GM18870 (cell line): ENCODE data around the gene PFDN5.
"Not testable (repeated sequence)": the region's sequence is repeated elsewhere in the genome, so short reads cannot be mapped to it uniquely, and the experiment has no call there.

ENCODE experiments used
- ATAC-seq: cut with Tn5 transposase; IDR thresholded peaks from one replicate; pipeline ENCODE4 v1.9.1; 2021; ENCODE audit warnings: moderate library complexity; ENCODE audit not compliant: unreplicated experiment

PFDN5 gene

DNA sequence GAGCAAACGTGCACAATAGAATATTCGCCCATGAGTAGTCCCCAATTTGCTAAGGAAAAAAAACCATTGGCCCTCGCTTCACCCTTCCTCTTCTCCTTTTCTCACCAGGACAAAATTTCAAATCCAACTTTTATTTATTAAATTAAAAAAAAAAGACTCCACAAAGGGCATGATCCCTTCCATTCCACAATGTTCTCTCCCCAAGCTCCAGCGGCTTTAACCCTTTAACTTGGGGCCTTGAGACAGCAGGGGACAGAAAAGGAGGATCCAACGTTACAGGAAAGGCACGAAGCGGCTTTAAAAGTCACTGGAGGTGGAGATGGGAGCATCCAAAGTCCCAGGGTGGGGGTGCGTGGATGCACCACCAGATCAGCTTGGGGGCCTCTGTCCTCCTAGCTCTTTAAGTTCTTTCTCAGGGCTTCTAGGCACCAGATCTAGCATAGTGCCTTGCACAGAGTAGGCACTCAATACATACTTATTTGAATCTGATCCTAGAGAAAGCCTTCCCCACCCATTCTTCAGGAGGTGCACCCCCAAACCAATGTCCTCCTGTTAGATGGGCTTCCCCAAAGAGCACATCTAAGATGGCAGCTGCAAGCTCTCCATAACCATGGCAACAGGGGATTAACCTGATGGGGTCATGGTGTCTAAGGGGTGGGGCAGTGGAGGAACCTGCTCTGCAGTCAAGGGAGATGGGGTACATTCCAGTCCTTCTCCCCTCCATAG, 31.3 kb downstream of the PFDN5 start:
- no peak for ATAC-seq

DNA sequence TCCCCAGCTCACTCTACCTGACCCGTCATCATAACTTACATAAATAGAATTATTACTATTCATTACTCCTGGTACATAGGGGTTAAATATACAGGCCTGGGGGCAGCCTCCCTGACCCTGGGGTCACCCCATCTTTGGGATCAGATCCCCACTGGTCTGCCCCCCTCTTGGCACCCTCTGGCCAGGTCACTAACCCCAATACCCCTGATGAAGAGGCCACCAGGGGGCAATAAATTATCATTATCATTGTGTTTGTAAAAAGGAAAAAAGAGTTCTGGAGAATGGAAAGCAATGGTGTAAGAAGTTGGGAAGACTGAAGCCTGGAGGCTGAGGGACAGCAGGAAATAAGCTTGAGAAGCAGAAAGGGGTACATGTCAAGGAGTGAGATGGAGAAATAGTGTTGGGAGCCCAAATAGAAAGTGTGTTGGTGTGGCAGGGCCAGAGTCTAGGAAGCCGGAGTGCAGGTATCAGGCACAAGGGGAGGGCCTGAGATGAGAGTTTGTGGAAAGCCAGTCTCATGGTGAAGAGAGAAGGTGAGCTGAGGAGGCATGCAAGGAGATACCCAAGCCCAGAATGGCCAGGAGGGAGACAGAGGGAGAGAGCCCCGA, 32.2 kb downstream of the PFDN5 start:
- ATAC-seq, result no peak

DNA sequence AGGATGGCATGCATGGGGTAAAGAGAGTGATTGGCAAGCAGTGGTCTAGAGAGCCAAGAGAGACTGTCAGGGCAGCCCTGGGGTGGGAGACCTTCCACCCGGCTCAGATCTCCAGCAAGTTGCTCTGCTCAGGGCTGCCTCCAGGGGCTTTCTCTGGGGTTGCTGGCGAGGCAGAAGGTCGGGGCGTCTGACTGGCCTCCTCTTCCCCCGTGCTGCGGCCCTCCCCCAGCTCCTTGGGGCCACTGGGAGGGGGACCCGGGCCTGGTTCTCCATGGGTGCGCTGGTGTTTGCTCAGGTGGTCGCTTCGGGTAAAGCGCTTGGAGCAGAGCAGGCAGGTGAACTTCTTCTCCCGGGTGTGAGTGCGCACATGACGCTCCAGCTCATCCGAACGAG, 32.7 kb downstream of the PFDN5 start:
- ATAC-seq, result no peak

DNA sequence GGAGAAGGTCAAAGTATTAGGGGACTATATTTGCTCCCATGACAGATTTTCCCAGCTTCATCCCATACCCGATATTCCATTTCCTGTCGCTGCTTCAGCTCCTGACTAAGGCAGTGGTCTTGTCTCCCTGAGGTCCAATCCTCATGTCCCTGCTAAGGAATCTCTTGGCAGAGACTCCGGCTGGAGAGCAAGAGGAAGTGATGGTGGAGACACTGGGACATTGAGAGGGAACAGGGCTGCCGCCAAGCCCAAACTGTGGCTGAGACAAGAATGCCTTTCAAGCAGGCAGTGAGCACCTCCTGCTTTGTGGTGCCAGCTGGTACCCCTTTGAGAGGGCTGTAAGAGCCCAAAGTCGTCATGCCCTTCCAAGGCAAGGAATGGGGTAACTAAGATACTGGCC, 35.3 kb downstream of the PFDN5 start:
- ATAC-seq, result no peak

DNA sequence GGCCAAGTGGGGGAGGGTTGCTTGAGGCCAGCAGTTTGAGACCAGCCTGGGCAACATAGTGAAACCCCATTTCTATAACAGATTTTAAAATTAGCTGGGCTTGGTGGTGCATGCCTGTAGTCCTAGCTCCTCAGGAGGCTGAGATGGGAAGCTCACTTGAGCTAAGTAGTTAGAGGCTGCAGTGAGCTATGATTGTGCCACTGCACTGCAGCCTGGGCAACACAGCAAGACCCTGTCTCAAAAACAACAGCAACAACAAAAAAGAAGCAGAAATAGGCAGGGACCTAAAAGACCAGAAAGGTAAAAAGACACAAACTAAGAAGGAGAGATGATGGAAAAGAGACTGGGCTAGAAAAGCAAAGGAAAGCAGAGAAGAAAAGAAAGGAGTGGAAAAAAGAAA, 37.0 kb downstream of the PFDN5 start:
- not testable (repeated sequence) for ATAC-seq

DNA sequence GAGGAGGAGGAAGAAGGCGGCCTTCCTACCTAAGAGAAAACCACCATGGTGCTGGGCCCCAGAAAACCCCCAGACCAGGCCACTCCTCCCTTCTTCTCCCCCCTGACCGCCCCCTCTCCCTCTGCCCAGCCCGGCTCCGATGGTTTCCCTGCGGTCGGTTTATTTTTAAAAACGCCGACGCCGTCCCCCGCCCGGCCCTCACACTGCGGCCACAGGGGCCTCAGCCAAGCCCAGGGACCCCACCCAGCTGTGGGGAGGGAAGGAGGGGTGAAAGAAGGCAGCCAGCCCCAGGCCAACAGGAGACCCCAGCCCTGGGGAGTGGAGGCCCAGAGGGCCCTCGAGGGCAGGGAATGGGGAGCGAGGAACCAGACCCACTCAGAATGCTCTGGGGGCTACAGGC, 37.4 kb downstream of the PFDN5 start:
- no peak for ATAC-seq

DNA sequence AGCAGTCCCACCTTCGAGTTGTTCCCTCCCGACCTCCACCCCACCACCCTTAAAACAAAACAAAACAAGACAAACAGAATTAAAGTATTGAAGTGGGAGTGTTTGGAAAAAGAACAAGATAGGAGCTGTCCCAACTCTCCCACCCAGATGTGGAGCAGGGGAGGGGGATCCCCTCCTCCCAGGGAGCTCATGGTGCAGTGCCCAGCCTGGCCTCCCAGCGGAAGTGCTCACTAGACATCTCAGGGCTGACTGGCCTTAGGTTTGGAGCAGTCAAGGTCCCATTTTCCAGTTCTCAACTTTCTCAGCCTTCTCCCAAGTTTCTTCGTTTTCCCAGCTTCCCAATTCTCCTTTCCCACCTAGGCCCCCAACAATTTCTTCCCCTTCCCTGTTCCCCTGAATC, 37.9 kb downstream of the PFDN5 start:
- ATAC-seq, result no peak

DNA sequence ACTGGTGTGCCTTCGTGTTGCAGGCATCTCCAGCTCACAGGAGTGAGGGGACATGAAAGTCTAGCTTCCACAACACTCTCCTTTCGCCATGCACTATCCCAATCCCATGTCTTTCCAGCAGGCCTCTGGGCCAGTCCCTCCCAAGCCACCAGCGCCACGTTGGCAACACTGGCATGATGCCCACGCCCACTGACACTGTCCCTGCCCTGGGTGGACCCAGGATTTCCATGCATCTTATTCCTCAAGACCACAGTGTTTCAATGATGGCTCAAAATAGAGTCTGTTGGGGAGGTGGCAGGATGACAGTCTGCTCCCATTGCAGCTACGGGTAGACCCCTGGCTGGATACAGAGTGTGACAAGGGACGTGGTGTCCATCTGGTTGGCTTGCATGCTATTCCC, 38.5 kb downstream of the PFDN5 start:
- no peak for ATAC-seq

DNA sequence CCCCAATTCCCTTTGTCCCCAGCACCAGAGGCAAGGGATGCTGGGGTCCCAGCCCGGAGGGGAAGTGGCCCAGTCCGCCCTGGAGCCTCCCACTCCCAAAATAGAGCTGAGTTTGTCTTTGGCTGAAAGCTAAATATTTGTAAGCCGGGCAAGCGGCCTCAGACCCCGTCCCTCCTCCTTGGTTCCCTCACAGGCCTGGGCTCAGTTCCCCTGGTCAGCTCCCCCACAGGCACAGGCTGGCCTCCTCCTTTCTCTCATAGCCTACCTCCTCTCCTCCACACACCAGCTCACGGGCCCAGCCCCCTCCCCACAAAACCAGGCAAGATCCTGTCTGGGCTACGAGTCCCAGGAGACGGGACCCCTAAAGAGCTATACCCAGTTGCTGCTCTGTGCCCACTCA, 39.5 kb downstream of the PFDN5 start:
- no peak for ATAC-seq

DNA sequence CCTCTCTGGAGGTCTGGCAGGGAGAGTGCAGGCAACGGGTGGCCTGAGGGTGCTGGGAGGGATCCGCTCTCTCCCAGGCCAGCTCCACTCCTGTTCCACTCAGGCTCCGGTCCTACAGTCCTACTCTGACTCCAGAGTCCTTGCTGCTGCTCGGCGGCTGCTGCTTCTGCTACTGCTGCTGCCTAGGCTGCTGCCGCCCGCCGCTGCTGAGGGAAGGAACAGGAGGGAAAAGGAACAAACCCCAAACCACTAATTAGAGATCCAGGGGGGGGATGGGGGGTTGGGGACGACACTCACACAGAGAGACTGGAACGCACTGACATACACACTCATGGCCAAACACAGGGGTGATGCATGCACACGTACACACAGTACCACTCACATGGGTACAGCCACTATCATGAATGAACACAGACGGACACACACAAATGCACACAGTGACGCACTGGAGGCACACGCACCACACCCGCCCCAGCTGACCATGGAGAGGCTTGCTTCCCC, 40.9 kb downstream of the PFDN5 start, which contains the start of gene SP7:
Gene SP7 (minus strand): TSS at position 174 of the 501 bp plus-strand sequence. CDS start 708 bp downstream, outside the sequence.
- no peak for ATAC-seq

DNA sequence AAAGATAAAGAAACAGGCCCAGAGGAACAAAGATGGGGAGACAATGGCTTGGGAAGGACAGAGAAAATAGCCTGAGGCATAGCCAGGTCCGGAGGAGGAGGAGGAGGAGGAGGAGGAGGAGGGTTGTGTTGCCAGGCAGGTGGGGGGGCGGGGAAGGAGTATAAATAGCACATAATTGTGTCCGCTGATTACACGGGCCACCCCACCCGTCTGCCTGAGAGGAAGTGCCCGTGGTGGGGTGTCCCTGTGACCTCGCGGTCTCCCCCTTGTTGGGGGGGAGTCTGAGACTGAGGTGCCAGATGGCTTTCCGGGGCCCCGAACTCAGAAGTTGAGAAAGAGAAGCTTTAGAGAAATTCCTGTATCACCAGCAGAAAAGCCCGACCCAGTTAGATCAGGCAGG, 42.7 kb downstream of the PFDN5 start:
- ATAC-seq, result no peak

DNA sequence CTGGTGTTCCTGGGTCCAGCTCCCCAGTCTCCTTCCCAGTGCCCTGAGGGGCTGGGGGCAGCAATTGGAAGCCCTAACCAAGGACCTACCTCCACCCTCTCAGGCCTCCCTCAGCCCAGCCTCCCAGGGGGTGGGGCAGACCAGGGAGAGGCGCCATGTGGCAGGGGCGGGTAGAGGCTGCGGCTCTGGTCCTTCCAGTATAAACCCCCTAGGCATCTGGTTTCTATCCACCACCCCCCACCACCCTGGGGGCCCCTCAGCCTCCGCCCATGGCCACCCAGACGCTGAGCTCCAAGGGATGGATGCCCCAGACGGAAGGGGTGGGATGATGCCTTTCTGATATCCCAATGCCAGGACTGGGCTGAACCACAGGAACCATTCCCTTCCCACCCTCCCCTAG, 43.6 kb downstream of the PFDN5 start:
- no peak for ATAC-seq

DNA sequence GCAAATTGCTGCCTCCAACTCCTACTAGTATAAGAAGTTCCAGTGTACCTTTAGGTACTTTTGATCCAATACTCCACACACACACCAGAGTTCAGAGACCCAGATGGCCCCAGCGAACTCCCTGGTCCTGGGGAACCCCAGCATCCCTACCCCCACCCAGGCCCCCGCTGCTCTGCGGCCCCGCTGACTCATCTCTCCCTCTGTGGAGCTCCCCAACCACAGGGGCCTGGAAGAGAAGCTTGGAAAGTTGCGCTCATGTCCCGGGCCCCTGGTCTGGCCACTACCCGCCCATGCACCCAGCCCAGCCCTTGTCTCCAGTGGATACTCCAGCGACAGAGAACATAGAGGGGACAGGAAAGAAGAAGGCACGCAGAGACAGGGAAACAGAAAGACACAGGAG, 45.1 kb downstream of the PFDN5 start:
- ATAC-seq, result no peak

DNA sequence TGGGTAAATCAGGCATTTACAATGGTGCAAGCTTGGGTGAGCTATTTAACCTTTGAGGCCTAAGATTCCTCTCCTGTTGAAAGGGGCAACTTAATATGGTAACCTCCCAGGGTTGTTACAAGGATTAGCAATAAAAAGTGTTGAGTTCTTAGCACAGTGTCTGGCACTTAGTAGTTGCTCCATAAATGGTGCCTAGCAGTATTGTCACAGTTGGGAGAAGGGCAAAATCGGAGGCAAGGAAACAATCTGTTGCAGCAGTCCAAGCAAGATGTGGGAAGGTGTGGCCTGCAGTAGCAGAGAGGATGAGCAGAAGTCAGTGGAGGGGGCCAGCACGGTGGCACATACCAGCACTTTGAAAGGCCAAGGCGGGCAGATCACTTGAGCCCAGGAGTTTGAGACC, 48.1 kb downstream of the PFDN5 start:
- ATAC-seq, result no peak

DNA sequence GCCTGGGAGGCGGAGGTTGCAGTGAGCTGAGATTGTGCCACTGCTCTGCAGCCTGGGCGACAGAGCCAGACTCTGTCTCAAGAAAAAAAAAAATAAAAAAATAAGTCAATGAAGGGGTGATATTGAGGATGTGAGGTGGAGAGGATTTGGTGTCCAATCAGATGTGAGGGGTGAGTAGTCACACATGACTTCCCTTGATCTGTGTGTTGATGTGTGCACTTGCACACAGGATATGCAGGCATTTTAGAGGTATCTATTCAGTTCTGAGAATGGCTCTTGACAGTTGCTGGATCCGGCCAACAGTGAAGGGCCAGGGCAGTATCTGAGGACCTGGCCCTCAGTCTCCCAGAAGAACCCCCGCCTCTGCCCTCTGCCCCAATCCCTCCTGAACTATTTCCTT, 48.6 kb downstream of the PFDN5 start:
- no peak for ATAC-seq

DNA sequence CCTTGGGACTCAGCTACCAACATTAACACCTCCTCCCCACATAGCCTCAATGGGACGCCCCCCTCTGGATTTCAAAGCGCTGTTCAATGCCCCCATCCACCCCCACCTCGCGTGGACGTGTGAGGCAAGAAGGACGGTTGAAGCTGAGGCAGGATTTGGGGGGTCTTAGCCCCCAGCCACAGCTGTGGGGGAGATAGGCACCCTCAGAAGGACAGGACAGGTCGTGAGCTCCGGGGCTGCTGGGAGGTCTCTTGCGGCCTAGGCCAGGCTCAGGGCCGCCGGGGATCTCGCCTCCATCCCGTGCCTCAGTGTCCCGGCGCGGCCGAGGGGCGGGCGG, 49.1 kb downstream of the PFDN5 start:
- no peak for ATAC-seq

DNA sequence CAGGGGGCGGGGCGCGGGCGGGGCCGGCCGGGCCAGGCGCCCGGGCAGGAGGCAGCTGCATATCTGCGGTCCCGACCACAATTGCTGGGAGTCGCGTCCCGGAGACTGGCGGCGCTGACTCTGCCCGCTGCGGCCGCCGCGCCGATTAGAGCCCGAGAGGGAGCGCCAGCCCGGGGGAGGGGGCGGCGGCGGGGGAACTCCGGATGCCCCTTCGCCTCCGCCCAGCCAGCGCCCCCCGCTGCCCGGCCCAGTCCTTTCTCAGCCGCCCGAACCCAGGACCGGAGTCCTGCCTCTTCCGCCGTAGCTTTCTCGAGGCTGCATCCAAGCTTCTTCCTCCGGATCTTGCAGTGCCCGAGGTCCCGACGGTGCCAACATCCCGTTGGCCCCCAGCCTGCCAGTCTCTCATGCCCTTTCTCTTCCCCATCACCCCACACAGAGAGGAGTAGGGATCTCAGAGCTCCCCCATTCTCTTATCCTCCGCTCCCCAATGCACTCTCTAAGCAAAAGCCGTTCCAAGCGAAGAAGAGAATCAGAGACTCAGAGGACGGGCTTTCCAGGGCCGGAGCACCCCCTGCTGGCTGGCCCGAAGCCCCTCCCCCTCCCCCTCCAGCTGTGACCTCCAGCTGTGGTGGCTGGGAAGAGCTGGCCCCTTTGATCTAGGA, 49.6 kb downstream of the PFDN5 start:
- ATAC-seq, result no peak

DNA sequence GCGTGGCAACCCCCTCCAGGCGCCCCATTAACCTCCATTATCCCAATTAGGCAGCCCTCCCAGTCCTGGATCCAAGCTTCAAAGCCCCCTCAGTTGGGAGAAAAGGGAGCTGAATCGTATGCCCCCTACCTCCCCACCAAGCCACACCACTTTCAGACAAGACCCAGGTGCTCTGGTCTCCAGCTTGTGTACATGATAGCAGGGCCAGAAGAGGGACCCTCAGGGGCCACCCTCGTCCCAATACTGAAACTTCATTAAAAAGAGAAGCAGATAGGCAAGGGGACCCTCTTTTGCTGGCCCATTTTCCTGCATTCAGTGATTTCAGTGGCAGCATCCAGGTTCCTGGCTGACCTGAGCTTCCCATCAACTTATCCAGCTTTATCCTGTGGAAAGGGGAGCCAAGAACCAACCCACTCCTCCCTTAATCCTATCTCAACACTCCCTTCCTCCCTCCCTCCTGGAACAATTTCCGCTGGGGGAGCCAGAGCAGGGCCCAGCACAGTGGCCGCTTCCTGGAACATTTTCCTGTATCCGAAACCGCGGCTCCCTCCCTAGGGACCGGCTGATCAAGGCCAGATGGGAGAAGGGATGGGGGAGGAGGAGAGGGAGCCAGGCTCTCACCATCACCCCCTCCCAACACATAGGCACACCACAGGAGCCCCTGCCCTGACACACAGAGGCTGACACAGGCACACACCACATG, 50.3 kb downstream of the PFDN5 start:
- no peak for ATAC-seq

DNA sequence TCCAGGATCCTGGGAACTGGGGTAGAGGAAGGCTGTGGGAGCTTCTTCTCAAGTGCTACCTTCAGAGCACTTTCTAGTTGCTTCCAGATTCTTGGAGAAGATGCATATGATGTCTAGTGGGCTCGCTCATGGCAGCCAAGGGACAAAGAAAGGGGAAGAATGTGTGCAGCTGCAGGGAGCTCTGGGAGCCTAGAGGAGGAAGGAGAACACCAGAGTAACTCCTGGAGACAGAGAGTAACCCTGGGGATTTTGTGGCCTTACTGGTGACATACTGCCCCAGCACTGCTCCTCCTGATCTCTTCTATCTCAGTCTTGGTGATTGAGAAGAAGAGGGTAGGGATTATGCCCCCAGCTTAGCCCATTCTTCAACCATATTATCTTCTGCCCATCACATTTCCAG, 51.1 kb downstream of the PFDN5 start:
- no peak for ATAC-seq

DNA sequence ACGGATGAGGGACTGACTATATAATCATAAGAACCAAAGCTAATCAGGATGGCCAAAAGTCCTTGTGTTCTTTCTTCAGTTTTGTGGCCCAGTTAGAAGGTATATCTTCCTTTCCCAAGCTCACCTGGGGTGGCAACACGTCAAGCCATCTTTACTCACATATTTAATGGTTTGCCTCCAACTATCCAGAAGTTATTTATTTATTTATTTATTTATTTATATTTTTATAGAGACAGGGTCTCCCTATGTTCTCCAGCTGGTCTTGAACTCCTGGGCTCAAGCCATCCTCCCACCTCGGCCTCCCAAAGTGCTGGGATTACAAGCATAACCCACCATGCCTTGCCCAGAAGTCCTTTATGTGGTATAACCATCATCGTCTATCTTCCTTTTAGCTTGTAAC, 52.6 kb downstream of the PFDN5 start:
- no peak for ATAC-seq
